ENCODE results near the gene NDOR1.
A peak's percentile ranks its signal among the peaks of the same experiment; 100 is the strongest.

The NDOR1 gene

DNA sequence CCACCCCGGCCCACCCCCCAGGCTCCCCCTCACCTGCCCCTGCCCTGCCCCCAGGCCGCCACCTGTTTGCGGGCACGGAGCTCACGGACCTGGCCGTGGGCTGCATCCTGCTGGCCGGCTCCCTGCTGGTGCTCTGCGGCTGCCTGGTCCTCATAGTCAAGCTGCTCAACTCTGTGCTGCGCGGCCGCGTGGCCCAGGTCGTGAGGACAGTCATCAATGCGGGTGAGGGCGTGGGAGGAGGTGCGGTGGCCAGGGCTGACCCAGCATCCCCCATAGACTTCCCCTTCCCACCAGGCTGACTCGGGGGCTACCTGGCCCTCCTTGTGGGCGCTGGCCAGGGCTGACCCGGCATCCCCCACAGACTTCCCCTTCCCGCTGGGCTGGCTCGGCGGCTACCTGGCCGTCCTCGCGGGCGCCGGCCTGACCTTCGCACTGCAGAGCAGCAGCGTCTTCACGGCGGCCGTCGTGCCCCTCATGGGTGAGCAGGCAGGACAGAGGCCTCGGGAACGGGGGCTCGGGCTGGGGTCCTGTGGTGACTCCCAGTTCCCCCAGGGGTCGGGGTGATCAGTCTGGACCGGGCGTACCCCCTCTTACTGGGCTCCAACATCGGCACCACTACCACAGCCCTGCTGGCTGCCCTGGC lies 28.7 kb downstream of the NDOR1 start:
- no peak overlapping the region for H3K4me3 ChIP-seq (ENCODE audit: control insufficient read depth, low read depth, low read length)
- no peak for TF ChIP-seq CTCF (IDR thresholded peaks at IDR 0.05; ENCODE audit: control insufficient read depth, insufficient read depth, low read depth, low read length, missing control alignments)
- DNase-seq (ENCODE audit: low read depth), result no peak

GRCh38 chr9:137234758-137235423 lies 29.4 kb downstream of the NDOR1 start:
- no peak overlapping the region for H3K4me3 ChIP-seq (ENCODE audit: control insufficient read depth, low read depth, low read length)
- DNase-seq (ENCODE audit: low read depth), result no peak
- no peak for TF ChIP-seq CTCF (IDR thresholded peaks at IDR 0.05; ENCODE audit: control insufficient read depth, insufficient read depth, low read depth, low read length, missing control alignments)

DNA sequence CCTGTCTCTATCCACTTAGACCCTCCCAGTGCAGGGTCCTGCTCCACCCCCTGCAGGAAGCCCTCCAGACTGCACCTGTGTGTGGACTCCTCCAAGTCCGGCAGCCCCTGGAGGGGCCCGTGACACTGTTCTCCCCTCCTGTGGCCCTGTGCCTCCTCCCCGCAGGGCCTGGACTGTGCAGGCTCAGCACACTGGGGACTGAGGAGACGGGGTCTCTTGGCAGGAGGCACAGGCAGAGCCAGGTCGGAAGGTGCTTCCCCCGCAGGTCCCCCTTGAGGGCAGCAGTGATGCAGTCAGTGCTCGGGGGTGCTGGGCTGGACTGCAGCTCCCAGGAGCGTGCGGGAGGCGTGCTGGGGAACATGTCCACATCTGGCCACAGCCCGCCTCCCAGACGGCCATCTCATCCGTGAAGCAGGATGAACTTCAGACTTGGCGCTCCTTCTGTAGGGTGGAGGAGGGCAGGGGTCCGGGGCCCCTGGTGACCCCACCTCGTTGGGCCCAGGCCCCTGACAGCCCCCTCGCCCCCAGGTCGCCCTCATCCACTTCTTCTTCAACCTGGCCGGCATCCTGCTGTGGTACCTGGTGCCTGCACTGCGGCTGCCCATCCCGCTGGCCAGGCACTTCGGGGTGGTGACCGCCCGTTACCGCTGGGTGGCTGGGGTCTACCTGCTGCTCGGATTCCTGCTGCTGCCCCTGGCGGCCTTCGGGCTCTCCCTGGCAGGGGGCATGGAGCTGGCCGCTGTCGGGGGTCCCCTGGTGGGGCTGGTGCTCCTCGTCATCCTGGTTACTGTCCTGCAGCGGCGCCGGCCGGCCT lies 30.1 kb downstream of the NDOR1 start:
- peak; percentile 4 for TF ChIP-seq CTCF (IDR thresholded peaks at IDR 0.05; ENCODE audit: control insufficient read depth, insufficient read depth, low read depth, low read length, missing control alignments)
- no peak for DNase-seq (ENCODE audit: low read depth)
- H3K4me3 ChIP-seq (ENCODE audit: control insufficient read depth, low read depth, low read length), result no peak overlapping the region

DNA sequence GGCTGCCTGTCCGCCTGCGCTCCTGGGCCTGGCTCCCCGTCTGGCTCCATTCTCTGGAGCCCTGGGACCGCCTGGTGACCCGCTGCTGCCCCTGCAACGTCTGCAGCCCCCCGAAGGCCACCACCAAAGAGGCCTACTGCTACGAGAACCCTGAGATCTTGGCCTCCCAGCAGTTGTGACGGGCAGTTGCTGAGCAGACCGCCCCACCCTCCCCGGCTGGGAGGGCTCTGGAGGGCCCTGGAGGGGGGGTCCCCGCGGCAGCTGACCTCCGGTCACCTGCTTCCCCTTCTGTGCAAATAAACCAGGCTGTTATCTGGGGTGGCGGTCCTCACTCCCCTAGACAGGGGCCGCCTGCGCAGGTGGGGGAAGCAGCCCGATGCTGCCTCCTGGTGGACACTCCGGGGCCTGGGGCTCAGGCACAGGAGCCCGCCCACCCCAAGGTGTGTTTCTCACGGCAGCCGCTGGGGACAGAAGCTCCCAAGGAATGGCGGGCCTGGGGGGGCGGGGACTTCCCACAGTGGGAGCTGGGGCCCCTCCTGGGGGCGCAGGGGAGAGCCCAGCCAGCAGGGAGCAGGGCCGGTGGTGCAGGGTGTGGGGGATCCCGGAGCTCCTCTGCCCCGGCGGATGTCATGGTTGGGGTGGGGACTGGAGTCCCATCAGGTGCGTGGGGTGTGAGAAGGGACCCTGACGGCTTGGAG lies 30.9 kb downstream of the NDOR1 start:
- no peak for DNase-seq (ENCODE audit: low read depth)
- no peak overlapping the region for H3K4me3 ChIP-seq (ENCODE audit: control insufficient read depth, low read depth, low read length)
- TF ChIP-seq CTCF (IDR thresholded peaks at IDR 0.05; ENCODE audit: control insufficient read depth, insufficient read depth, low read depth, low read length, missing control alignments), result peak; percentile 99

DNA sequence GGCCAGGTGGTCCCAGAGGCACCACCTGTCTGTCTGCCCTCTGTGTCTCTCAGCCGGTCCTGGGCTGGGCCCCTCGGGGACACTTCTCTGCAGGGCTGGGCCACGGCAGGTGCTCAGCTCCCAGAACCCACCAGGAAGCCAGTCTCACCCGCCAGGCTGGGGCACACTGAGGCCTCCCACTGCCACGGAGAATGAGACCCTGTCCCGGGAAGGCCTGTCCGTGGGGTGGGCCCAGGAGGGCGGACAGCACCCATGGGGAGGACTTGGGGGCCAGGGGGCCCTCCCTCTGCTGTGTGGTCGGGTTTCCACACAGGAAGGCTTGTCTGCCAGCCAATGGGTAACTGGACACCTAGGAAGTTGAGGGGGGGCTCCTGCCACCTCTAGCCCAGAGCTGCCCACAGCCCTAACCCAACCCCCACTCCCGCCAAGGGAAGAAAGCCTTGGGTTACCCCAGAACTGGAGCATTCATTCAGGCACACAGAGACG lies 31.5 kb downstream of the NDOR1 start:
- DNase-seq (ENCODE audit: low read depth), result no peak
- no peak for TF ChIP-seq CTCF (IDR thresholded peaks at IDR 0.05; ENCODE audit: control insufficient read depth, insufficient read depth, low read depth, low read length, missing control alignments)
- H3K4me3 ChIP-seq (ENCODE audit: control insufficient read depth, low read depth, low read length), result no peak overlapping the region

Measured in AG09309 (cell line).